Measurements from ENCODE around the gene SLC13A3.

Gene SLC13A3

DNA sequence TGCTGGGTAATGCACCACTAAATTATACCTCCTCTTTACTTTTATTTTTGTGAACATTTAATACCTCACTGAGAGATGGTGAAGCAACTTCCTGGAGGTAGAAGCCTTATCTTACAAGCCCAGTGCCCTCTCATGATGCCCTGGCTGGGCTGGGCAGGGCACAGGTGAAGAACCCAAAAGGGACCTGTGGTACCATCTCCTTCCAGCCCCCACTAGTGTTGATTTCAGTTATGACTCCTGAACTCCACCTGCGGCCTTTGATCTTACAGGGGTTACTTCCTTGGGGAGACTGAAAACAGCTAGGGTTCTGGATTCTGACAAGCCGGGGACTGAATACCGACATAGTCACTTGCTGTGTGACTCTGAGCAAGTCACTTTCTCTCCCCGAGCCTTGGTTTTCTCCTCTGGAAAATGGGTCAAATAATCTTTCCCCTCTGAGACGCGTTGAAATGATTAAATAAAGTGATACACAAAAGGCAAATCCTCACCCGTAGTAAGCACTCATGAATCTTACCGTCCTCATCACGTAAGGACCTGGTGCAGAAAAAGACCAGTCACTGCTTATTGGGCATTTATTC, 1.2 kb downstream of the SLC13A3 start:
- no peak for DNase-seq

GRCh38 chr20:46649650-46649949, 1.7 kb downstream of the SLC13A3 start:
- no peak for DNase-seq

GRCh38 chr20:46648903-46649649, 2.2 kb downstream of the SLC13A3 start:
- no peak for DNase-seq

GRCh38 chr20:46647469-46647868, 3.8 kb downstream of the SLC13A3 start:
- no peak for DNase-seq

DNA sequence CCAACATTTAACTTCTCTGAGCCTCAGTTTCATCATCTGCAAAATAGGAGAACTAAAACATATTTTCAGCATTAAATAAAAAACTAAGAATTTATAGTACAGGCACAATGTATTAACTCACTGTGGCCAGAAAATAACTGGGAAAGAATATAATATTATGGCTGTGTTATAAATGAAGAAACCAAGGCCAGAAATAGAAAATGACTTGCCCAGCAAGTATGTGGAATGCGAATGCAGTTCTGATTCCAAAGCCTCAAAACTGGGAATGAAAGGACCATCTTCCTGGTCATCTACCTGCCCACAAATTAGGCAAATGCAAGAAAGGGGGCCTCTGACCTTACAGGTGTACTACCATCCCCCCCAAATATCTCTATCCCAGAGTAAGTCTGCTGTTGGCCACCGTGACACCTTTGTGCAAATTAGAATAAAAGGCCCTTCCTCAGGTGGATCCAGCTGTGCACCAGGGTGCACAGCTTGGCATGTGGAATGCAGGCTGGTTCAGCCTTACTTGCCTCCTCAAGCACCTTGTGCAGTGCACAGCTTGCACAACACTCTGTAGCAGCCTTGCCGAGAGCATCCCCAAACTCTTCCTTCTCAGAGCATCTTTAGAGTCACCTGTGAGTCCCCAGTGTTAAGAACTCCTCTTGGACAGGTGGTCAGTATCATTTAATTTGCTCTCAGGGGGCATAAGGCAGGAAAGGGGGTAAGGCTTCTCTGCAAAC, 4.4 kb downstream of the SLC13A3 start:
- no peak for DNase-seq

GRCh38 chr20:46646122-46646521, 5.1 kb downstream of the SLC13A3 start:
- DNase-seq: no peak

GRCh38 chr20:46644733-46645132, 6.5 kb downstream of the SLC13A3 start:
- DNase-seq: no peak

DNA sequence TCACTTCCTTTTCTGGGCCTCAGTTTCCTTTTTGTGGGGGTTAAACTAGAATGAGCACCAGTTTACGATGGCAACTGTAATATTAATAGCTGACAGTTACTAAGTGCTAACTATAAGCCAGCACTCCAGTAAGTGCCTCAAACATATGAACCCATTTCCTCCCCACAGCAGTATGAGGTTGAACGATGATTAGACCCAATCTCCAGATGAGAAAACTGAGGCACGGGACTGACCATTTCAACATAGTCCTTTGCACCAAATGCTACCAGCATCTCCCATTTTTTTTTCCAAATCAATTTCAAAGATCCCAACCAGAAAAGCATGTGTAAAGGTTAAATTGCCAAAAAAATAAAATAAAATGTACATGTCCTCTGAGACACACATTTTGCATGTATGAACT, 7.1 kb downstream of the SLC13A3 start:
- DNase-seq: no peak

- DNase-seq: no peak
Observed at GRCh38 chr20:46642969-46643343, 8.3 kb downstream of the SLC13A3 start.

GRCh38 chr20:46642265-46642968, 8.8 kb downstream of the SLC13A3 start:
- no peak for DNase-seq

- no peak for DNase-seq
Observed at GRCh38 chr20:46641424-46641823, 9.8 kb downstream of the SLC13A3 start.

GRCh38 chr20:46640536-46641311, 10.5 kb downstream of the SLC13A3 start:
- DNase-seq: no peak

DNA sequence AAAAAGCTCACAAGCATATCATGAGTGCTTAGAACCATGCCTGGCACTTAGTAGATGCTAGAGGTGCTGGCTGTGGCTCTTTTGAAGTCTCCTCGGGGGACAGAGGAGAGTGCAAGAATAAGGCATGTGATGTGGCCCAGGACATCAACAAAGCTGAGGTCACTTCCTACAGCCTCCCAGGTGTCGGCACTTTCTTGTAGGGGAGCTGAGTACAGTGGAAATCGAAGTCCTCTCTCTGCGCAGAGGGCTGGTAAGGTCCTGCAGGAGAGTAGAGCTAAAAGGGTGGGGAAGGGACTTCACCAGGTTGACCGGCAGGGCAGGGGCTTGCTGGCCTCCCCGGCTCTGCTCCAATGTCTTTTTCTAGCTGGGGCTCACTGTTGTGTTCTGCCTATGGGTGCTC, 11.2 kb downstream of the SLC13A3 start:
- DNase-seq: no peak

DNA sequence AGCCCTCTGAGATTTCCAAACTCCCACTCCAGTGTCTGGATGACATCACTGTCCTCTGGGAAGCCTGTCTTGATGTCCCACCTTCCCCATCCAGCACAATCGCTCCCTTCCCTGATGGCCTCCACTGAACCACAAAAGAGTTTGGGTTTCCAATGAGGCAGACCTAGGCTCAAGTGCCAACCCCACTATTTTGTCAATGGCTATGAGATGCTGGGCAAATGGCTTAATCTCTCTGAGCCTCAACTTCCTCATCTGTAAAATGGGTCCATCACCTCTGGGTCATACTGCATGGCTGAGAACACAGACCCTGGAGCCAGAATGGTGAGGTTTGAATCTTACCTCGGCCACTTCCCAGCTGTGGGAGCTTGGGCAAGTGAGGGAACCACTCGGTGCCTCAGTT, 11.7 kb downstream of the SLC13A3 start:
- DNase-seq: no peak

- DNase-seq: no peak
Observed at GRCh38 chr20:46638898-46639274, 12.4 kb downstream of the SLC13A3 start.

GRCh38 chr20:46638134-46638897, 12.9 kb downstream of the SLC13A3 start:
- DNase-seq: no peak

DNA sequence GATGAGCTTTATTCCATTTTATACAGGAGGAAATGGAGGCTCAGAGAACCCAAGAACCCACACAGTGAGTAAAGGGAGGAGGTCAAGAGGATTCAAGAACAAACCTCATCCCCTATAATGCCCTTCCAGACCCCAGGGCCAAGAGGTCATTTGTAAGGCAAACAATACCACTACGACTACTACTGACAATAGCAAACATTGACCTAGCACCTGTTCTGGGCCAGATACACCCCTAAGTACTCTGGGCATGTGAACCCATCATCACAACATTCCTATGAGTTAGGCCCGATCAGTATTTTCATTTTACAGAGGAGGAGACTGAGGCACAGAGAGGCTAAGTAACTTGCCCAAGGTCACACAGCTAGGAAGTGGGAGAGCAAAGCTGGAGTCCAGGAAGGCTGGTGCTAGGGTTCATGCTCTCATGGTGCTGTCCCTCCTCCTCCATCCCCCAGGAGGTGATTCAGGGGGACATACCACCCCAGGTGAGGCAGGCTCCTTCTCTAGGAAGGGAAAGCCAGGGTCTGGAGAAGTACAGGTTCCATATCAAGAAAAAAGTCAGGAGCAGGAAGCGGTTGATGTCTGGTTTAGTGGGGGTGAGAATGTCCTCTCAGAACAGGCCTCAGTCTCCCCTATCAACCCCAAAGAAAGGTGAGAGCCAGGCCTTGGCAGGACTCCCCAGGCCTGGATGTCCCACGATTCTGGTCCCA, 13.7 kb downstream of the SLC13A3 start:
- DNase-seq: no peak

GRCh38 chr20:46637020-46637419, 14.2 kb downstream of the SLC13A3 start:
- no peak for DNase-seq

GRCh38 chr20:46636514-46636913, 14.7 kb downstream of the SLC13A3 start:
- DNase-seq: no peak

- DNase-seq: no peak
Observed at GRCh38 chr20:46635514-46636136, 15.6 kb downstream of the SLC13A3 start.

GRCh38 chr20:46634528-46634927, 16.7 kb downstream of the SLC13A3 start:
- no peak for DNase-seq
